CD14-positive monocyte (primary cell): ENCODE measurements around the gene SSR4. TPM values are rescaled to one million over a fixed set of nuclear protein-coding genes. Genes with fewer than 3 reads are reported as not detected.

Experiments
- DNase-seq, 3 donors: peaks; one replicate each; pipeline ENCODE4 v3.0.0-alpha.2; 2011 to 2022
- H2AFZ ChIP-seq: 2 replicates; pipeline ENCODE4 v1.6.0; 2012; ENCODE audit warnings: mild to moderate bottlenecking, low read depth, low read length, inconsistent platforms; ENCODE audit not compliant: insufficient read depth, poor library complexity, severe bottlenecking
- H3K27ac ChIP-seq, 2 donors: 1 replicate in 1 of 2; 2 replicates in 1 of 2; pipeline ENCODE4 v1.5.1; 2012 to 2013; ENCODE audit warnings: low read length in 2 of 2, control low read depth in 1 of 2, inconsistent platforms in 1 of 2, low read depth in 1 of 2, mild to moderate bottlenecking in 1 of 2
- H3K27me3 ChIP-seq, 2 donors: one replicate each; pipeline versions ENCODE4 v1.6.0 to v1.6.1; 2011 to 2013; ENCODE audit warnings: low read length in 2 of 2; ENCODE audit not compliant: control insufficient read depth in 2 of 2, insufficient read depth in 2 of 2
- H3K36me3 ChIP-seq, 2 donors: replicated peaks in 1 of 2; 1 replicate in 1 of 2; 2 replicates in 1 of 2; pipeline versions ENCODE4 v1.5.1 to v1.6.1; 2012 to 2013; ENCODE audit warnings: low read length in 2 of 2, control low read depth in 1 of 2, inconsistent platforms in 1 of 2, mild to moderate bottlenecking in 1 of 2; ENCODE audit not compliant: insufficient read depth in 2 of 2, control insufficient read depth in 1 of 2
- H3K4me1 ChIP-seq, 2 donors: 1 replicate in 1 of 2; 2 replicates in 1 of 2; pipeline versions ENCODE4 v1.5.1 to v1.6.1; 2012 to 2013; ENCODE audit warnings: low read length in 2 of 2, control low read depth in 1 of 2, inconsistent platforms in 1 of 2, mild to moderate bottlenecking in 1 of 2, moderate library complexity in 1 of 2; ENCODE audit not compliant: insufficient read depth in 2 of 2, control insufficient read depth in 1 of 2
- H3K4me2 ChIP-seq: replicated peaks from 2 replicates; pipeline ENCODE3; 2012; ENCODE audit warnings: low read length, moderate library complexity, mild to moderate bottlenecking; ENCODE audit not compliant: poor library complexity, severe bottlenecking; ENCODE audit errors: extremely low read depth
- H3K4me3 ChIP-seq, 3 experiments: fragments of 200-600 bp in 1 of 3; sonication (generic) in 1 of 3; replicated peaks in 1 of 3; 1 replicate in 2 of 3; 2 replicates in 1 of 3; pipeline ENCODE4 v1.5.1; 2011 to 2013; ENCODE audit warnings: low read length in 3 of 3, mild to moderate bottlenecking in 3 of 3, control low read depth in 2 of 3, low read depth in 2 of 3, inconsistent platforms in 1 of 3, moderate library complexity in 1 of 3
- H3K79me2 ChIP-seq: 2 replicates; pipeline ENCODE4 v1.6.0; 2012; ENCODE audit warnings: mild to moderate bottlenecking, control low read depth, inconsistent platforms, low read length, moderate library complexity; ENCODE audit not compliant: insufficient read depth
- H3K9ac ChIP-seq: 2 replicates; pipeline ENCODE4 v1.6.0; 2017; ENCODE audit warnings: low read length, mild to moderate bottlenecking; ENCODE audit not compliant: insufficient read depth, poor library complexity, severe bottlenecking
- H3K9me3 ChIP-seq, 2 donors: replicated peaks in 1 of 2; 1 replicate in 1 of 2; 2 replicates in 1 of 2; pipeline versions ENCODE4 v1.5.1 to v1.6.1; 2012 to 2013; ENCODE audit warnings: low read length in 2 of 2, control low read depth in 1 of 2; ENCODE audit not compliant: control insufficient read depth in 1 of 2, insufficient read depth in 1 of 2
- H4K20me1 ChIP-seq: 2 replicates; pipeline ENCODE4 v1.6.0; 2012; ENCODE audit warnings: mild to moderate bottlenecking, low read length, control low read depth, moderate library complexity; ENCODE audit not compliant: insufficient read depth
- H3K27ac Mint-ChIP-seq, 7 donors: one replicate each; pipeline ENCODE4 v1.8.0; 2020; ENCODE audit warnings: mild to moderate bottlenecking in 7 of 7, mixed read lengths in 7 of 7, moderate library complexity in 6 of 7, inconsistent platforms in 2 of 7
- H3K27me3 Mint-ChIP-seq, 3 donors: one replicate each; pipeline ENCODE4 v1.8.0; 2021 to 2022; ENCODE audit warnings: low read depth in 3 of 3, mild to moderate bottlenecking in 3 of 3, mixed read lengths in 3 of 3, moderate library complexity in 3 of 3, inconsistent platforms in 1 of 3
- H3K36me3 Mint-ChIP-seq, 2 donors: one replicate each; pipeline ENCODE4 v1.8.0; 2020; ENCODE audit warnings: mixed read lengths in 2 of 2, inconsistent platforms in 1 of 2, mild to moderate bottlenecking in 1 of 2
- H3K4me1 Mint-ChIP-seq: one replicate; pipeline ENCODE4 v1.8.0; 2020; ENCODE audit warnings: mild to moderate bottlenecking, mixed read lengths
- H3K4me3 Mint-ChIP-seq, 2 donors: one replicate each; pipeline ENCODE4 v1.8.0; 2020; ENCODE audit warnings: mild to moderate bottlenecking in 2 of 2, mixed read lengths in 2 of 2, moderate library complexity in 1 of 2
- H3K9me3 Mint-ChIP-seq, 7 donors: one replicate each; pipeline ENCODE4 v1.8.0; 2020 to 2022; ENCODE audit warnings: mixed read lengths in 7 of 7, mild to moderate bottlenecking in 6 of 7, moderate library complexity in 6 of 7, inconsistent platforms in 2 of 7
- WGBS: methylation state at CpG from one replicate; pipeline ENCODE4 v1.1.5; 2013; ENCODE audit warnings: missing lambda C conversion rate; ENCODE audit not compliant: insufficient coverage; 5-methylcytosine and 5-hydroxymethylcytosine counted together
- intact Hi-C, 2 donors: fragments of 100-400 bp; cut with micrococcal nuclease; formaldehyde crosslinking; loops; one replicate each; pipeline versions ENCODE4 v1.15.0 to v1.15.1; 2023
- polyA plus RNA-seq, 3 donors: library from polyadenylated mRNA; depleted of rRNA in 1 of 3; unstranded in 2 of 3; stranded (reverse) in 1 of 3; fragments of 300-500 nt in 2 of 3; fragments of >200 nt in 1 of 3; fragmentation: Illumina TruSeq in 2 of 3; gene quantifications; 1 replicate in 2 of 3; 2 replicates in 1 of 3; pipeline ENCODE4 v1.2.3, GENCODE V29; 2012 to 2021
- TF ChIP-seq, protein P1 (sequence below): fragments of 200-600 bp; IDR thresholded peaks from one replicate; pipeline ENCODE4 v1.8.0; 2022; ENCODE audit warnings: antibody characterized with exemption, mild to moderate bottlenecking

The SSR4 gene
- polyA plus RNA-seq, 3 donors: 201 to 419 (median 362) TPM

DNA sequence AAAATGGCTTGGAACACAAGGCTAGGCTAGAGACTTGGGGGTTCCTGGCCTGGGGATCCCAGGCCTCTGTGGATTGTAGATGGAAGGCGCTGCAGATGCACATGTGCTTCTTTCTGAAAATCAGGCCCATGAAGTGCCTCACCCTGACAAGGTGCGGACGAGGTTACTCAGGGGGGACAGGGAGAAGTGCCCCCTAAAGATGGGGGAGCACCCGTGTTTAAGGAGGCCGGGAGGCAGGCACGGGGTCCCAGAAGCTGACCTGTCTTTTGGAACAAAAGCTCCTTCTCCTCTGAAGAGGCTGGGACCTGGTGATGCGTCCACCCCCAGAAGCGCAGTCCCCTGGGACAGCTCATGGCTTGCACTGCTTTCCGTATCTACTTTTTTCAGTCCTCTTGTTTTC lies 33.4 kb downstream of the SSR4 start:
- TF ChIP-seq, protein P1, sequence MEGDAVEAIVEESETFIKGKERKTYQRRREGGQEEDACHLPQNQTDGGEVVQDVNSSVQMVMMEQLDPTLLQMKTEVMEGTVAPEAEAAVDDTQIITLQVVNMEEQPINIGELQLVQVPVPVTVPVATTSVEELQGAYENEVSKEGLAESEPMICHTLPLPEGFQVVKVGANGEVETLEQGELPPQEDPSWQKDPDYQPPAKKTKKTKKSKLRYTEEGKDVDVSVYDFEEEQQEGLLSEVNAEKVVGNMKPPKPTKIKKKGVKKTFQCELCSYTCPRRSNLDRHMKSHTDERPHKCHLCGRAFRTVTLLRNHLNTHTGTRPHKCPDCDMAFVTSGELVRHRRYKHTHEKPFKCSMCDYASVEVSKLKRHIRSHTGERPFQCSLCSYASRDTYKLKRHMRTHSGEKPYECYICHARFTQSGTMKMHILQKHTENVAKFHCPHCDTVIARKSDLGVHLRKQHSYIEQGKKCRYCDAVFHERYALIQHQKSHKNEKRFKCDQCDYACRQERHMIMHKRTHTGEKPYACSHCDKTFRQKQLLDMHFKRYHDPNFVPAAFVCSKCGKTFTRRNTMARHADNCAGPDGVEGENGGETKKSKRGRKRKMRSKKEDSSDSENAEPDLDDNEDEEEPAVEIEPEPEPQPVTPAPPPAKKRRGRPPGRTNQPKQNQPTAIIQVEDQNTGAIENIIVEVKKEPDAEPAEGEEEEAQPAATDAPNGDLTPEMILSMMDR: no peak
- Mint-ChIP-seq H3K4me1 (peaks cover 1% of the 10 kb centered on the region), H3K27ac (no peak overlapping the region)

DNA sequence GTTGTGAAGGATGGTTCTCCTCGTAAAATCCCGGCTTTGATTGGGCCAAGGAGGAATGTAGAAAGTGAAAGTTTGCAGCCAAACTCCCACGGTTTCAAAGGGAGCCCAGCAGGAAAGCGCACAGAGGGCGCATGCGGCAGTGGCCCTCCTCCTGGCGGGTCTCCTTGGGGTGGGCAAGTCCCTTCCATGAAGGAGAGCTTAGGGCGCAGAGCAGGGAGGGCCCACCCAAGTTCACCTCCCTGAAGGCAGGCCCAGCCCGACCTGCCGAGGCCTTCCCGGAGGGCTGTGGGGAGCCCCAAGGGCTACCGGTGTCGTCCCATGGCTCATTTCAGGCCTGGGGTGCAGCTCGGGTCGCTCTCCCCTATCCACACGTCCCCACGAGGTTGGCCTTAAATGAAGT lies 33.8 kb downstream of the SSR4 start:
- H3K9me3 Mint-ChIP-seq: peaks cover 0 to 26% (median 20%) of the 10 kb centered on the region in 7 donors
- peaks cover 46 to 82% of the 10 kb centered on the region in 2 donors for H3K27me3 ChIP-seq
- H3K4me2 ChIP-seq: no peak overlapping the region
- intact Hi-C loops: no loop called here
- H4K20me1 ChIP-seq: no peaks in the 10 kb centered on the region
- peaks cover 0 to 21% of the 10 kb centered on the region in 2 donors for H3K9me3 ChIP-seq
- H3K9ac ChIP-seq: no peak overlapping the region
- no peaks in the 10 kb centered on the region for H3K36me3 ChIP-seq
- peak overlapping the region in 1 of 2 donors; percentile 73 for H3K4me3 Mint-ChIP-seq
- H3K27me3 Mint-ChIP-seq: peaks cover 58 to 90% (median 84%) of the 10 kb centered on the region in 3 donors
- no peak for DNase-seq
- H3K27ac ChIP-seq: no peak overlapping the region
- TF ChIP-seq, protein P1: no peak
- 82% methylated on average over 4 of the region's 17 CpGs for WGBS
- no peak overlapping the region for H3K27ac Mint-ChIP-seq
- no peak overlapping the region for H3K4me3 ChIP-seq
- no peaks in the 10 kb centered on the region for H3K79me2 ChIP-seq
- no peaks in the 10 kb centered on the region for H3K36me3 Mint-ChIP-seq
- no peak overlapping the region for H2AFZ ChIP-seq
- H3K4me1 Mint-ChIP-seq: peaks cover 1% of the 10 kb centered on the region
- no peaks in the 10 kb centered on the region for H3K4me1 ChIP-seq

More for the DNA sequence above, 33.4 kb downstream of the SSR4 start:
- intact Hi-C loops: no loop called here
- Mint-ChIP-seq H3K4me3 (peak overlapping the region in 1 of 2 donors; percentile 73), H3K27me3 (peaks cover 55 to 86% (median 82%) of the 10 kb centered on the region in 3 donors), H3K36me3 (no peaks in the 10 kb centered on the region), H3K9me3 (peaks cover 0 to 26% (median 20%) of the 10 kb centered on the region in 7 donors)
- Histone ChIP-seq H3K27me3 (peaks cover 46 to 79% of the 10 kb centered on the region in 2 donors), H2AFZ (no peak overlapping the region), H3K4me2 (no peak overlapping the region), H3K79me2 (no peaks in the 10 kb centered on the region), H4K20me1 (no peaks in the 10 kb centered on the region), H3K4me3 (no peak overlapping the region), H3K4me1 (no peaks in the 10 kb centered on the region), H3K9me3 (peaks cover 0 to 21% of the 10 kb centered on the region in 2 donors), H3K27ac (no peak overlapping the region), H3K9ac (no peak overlapping the region), H3K36me3 (no peaks in the 10 kb centered on the region)
- 100% methylated on average over 2 of the region's 9 CpGs for WGBS
- no peak for DNase-seq
